C4-2B (cell line): ENCODE measurements around the gene SIRT4.

Experiments used
- ZFX ChIP-seq: fragments of 450-650 bp; IDR thresholded peaks from 2 replicates; pipeline ENCODE4 v1.6.1; 2017
- TF ChIP-seq, protein P1 (sequence below): fragments of 450-650 bp; conservative IDR thresholded peaks from 2 replicates; pipeline ENCODE4 v1.5.1; 2017; ENCODE audit warnings: mild to moderate bottlenecking

GRCh38 chr12:120356567-120357030 lies 54.5 kb downstream of the SIRT4 start:
- TF ChIP-seq, protein P1, sequence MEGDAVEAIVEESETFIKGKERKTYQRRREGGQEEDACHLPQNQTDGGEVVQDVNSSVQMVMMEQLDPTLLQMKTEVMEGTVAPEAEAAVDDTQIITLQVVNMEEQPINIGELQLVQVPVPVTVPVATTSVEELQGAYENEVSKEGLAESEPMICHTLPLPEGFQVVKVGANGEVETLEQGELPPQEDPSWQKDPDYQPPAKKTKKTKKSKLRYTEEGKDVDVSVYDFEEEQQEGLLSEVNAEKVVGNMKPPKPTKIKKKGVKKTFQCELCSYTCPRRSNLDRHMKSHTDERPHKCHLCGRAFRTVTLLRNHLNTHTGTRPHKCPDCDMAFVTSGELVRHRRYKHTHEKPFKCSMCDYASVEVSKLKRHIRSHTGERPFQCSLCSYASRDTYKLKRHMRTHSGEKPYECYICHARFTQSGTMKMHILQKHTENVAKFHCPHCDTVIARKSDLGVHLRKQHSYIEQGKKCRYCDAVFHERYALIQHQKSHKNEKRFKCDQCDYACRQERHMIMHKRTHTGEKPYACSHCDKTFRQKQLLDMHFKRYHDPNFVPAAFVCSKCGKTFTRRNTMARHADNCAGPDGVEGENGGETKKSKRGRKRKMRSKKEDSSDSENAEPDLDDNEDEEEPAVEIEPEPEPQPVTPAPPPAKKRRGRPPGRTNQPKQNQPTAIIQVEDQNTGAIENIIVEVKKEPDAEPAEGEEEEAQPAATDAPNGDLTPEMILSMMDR, result peak; percentile 89
- TF ChIP-seq ZFX, result no peak
